Measurements from ENCODE around the gene RPL29. TPM values are rescaled to one million over a fixed set of nuclear protein-coding genes. Genes with fewer than 3 reads are reported as not detected.

The RPL29 gene
- total and polyA plus RNA-seq, 2 of the 13 experiments (the other 11 are each of a cell fraction or from before 2014, with no cell fraction given) = 1,348 to 2,263 TPM

- TF ChIP-seq ZNF3 (CRISPR knock-in tag; IDR thresholded peaks at IDR 0.05) (peak; percentile 62; the same call in 1 of the 2 replicates), DZIP1 (CRISPR knock-in tag; IDR thresholded peaks at IDR 0.05) (no peak), IKZF1 (IDR thresholded peaks at IDR 0.05) (no peak), ATF7-NPFF (CRISPR knock-in tag; IDR thresholded peaks at IDR 0.05; ENCODE audit: low read depth) (peak; percentile 85), ATF4 (CRISPR knock-in tag; IDR thresholded peaks at IDR 0.05) (peak in 1 of 2 experiments; percentile 68; a peak in 1 of 4 replicates), ZBTB25 (CRISPR knock-in tag; IDR thresholded peaks at IDR 0.05) (peak; percentile 97), ZNF136 (CRISPR knock-in tag; IDR thresholded peaks at IDR 0.05; ENCODE audit: low read depth) (0 out of 2 replicates have a peak, but pooled peaks have one; percentile 58), ZNF329 (CRISPR knock-in tag; IDR thresholded peaks at IDR 0.05; ENCODE audit: low read depth) (0 out of 2 replicates have a peak, but pooled peaks have one; percentile 70), KLF13 (CRISPR knock-in tag; IDR thresholded peaks at IDR 0.05) (no peak), TRAFD1 (CRISPR knock-in tag; IDR thresholded peaks at IDR 0.05; ENCODE audit: borderline replicate concordance) (no peak), GZF1 (CRISPR knock-in tag; IDR thresholded peaks at IDR 0.05) (no peak), GLI4 (CRISPR knock-in tag; IDR thresholded peaks at IDR 0.05; ENCODE audit: borderline replicate concordance) (peak; percentile 50; the same call in 1 of the 2 replicates), ZNF558 (CRISPR knock-in tag; IDR thresholded peaks at IDR 0.05; ENCODE audit: borderline replicate concordance) (peak; percentile 81; the same call in 1 of the 2 replicates), HMG20A (CRISPR knock-in tag; IDR thresholded peaks at IDR 0.05; ENCODE audit: borderline replicate concordance) (peak; percentile 32; the same call in 1 of the 2 replicates)
- TF ChIP-seq, protein P1, sequence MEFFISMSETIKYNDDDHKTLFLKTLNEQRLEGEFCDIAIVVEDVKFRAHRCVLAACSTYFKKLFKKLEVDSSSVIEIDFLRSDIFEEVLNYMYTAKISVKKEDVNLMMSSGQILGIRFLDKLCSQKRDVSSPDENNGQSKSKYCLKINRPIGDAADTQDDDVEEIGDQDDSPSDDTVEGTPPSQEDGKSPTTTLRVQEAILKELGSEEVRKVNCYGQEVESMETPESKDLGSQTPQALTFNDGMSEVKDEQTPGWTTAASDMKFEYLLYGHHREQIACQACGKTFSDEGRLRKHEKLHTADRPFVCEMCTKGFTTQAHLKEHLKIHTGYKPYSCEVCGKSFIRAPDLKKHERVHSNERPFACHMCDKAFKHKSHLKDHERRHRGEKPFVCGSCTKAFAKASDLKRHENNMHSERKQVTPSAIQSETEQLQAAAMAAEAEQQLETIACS (CRISPR knock-in tag; IDR thresholded peaks at IDR 0.05) = no peak
- TF ChIP-seq, protein P2, sequence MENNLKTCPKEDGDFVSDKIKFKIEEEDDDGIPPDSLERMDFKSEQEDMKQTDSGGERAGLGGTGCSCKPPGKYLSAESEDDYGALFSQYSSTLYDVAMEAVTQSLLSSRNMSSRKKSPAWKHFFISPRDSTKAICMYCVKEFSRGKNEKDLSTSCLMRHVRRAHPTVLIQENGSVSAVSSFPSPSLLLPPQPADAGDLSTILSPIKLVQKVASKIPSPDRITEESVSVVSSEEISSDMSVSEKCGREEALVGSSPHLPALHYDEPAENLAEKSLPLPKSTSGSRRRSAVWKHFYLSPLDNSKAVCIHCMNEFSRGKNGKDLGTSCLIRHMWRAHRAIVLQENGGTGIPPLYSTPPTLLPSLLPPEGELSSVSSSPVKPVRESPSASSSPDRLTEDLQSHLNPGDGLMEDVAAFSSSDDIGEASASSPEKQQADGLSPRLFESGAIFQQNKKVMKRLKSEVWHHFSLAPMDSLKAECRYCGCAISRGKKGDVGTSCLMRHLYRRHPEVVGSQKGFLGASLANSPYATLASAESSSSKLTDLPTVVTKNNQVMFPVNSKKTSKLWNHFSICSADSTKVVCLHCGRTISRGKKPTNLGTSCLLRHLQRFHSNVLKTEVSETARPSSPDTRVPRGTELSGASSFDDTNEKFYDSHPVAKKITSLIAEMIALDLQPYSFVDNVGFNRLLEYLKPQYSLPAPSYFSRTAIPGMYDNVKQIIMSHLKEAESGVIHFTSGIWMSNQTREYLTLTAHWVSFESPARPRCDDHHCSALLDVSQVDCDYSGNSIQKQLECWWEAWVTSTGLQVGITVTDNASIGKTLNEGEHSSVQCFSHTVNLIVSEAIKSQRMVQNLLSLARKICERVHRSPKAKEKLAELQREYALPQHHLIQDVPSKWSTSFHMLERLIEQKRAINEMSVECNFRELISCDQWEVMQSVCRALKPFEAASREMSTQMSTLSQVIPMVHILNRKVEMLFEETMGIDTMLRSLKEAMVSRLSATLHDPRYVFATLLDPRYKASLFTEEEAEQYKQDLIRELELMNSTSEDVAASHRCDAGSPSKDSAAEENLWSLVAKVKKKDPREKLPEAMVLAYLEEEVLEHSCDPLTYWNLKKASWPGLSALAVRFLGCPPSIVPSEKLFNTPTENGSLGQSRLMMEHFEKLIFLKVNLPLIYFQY (CRISPR knock-in tag; IDR thresholded peaks at IDR 0.05; ENCODE audit: borderline replicate concordance) = no peak
These were observed at the start of gene RPL29 (continued) for GRCh38 chr3:51995346-51996163.

Measured in HepG2 (cell line).